ENCODE results near the gene CALCOCO2.
"Not testable (repeated sequence)": the region's sequence is repeated elsewhere in the genome, so short reads cannot be mapped to it uniquely, and the experiment has no call there.

- TF ChIP-seq YY1 (IDR thresholded peaks at IDR 0.05; ENCODE audit: insufficient read depth, insufficient read length); SUZ12 (IDR thresholded peaks at IDR 0.05; ENCODE audit: extremely low read depth, insufficient read depth, insufficient read length): not testable (repeated sequence)
These were observed 41.6 kb downstream of the CALCOCO2 start for GRCh38 chr17:48872409-48872808.
